ENCODE data around the gene USP53.

DNA sequence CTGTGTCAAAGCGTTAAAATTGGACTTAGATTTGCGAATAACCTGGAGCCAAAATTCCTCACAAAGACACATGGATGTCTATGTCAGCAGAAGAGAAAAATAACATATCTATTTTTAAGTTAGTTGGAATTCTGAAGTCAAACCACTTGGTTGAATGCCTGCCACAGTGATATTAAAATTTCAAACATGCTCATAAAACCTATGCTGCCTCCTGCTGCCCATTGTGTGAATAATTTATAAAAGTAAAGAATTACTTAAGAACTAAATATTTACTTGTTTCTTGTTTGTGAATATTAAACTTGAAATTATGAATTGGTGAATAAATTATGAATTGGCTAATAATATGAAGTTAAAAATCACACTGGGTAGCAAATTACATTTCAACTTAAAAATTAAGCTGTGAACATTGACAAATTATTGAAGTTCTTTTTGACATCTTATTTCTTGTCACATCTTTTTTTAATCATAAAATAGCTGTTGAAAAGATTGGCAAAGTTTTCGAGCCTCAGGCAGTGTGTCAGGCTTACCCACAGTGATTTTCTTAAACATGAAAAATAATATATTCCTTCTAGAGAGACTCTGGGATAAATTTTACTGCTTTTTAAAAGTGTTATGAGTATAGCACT, 74.0 kb downstream of the USP53 start:
- peak; percentile 47 for TF ChIP-seq CTCF (IDR thresholded peaks at IDR 0.05; ENCODE audit: low read length)
- TF ChIP-seq EZH2 (optimal IDR thresholded peaks at IDR 0.05; ENCODE audit: low read depth, low read length): no peak
- TF ChIP-seq EZH2phosphoT487 (IDR thresholded peaks at IDR 0.05; ENCODE audit: low read length): no peak

Measured in MM.1S (cell line).